ENCODE data around the gene KBTBD12. TPM values are rescaled to one million over a fixed set of nuclear protein-coding genes. Genes with fewer than 3 reads are reported as not detected.

KBTBD12 gene
- polyA plus RNA-seq, 1 of the 3 experiments (the other 2 are of a cell fraction) = not detected

DNA sequence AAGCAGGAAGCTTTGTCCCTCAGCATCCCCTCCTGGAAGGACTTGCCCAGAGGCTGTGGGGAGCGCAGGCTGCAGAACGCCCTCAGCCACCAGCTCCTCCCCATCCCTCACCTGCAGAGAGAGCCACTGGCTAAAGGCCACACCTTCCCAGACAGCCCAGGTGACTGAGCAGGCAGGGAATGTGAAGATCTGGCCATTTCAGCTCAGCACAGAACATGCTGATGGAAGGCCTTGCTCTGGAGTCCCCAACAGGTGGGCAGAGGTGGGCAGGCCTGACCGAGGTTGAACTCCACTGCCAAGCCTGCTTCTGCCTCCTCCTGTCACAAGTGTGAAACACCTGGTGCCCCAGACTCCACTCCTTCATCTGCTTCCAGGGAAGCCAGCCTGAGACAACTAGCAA is 86.5 kb downstream of the KBTBD12 start:
- Histone ChIP-seq H3K9me3 (no peaks in the 10 kb centered on the region), H3K9me2 (no peaks in the 10 kb centered on the region), H3K4me1 (ENCODE audit: control insufficient read depth in 1 of 2, insufficient read depth in 2 of 2, low read depth in 1 of 2, low read length in 1 of 2) (peaks cover 0 to 17% of the 10 kb centered on the region in 2 experiments; a peak in 1 of 4 replicates), H3K27ac (ENCODE audit: low read depth in 2 of 2, low read length in 1 of 2) (no peak overlapping the region), H3K27me3 (ENCODE audit: insufficient read depth) (no peaks in the 10 kb centered on the region), H3K79me2 (ENCODE audit: insufficient read depth) (no peaks in the 10 kb centered on the region), H4K20me1 (ENCODE audit: insufficient read depth) (no peaks in the 10 kb centered on the region), H3K4me2 (no peak overlapping the region), H2AFZ (ENCODE audit: low read depth) (no peak overlapping the region), H3K4me3 (ENCODE audit: low read depth in 2 of 2, low read length in 1 of 2) (no peak overlapping the region), H3F3A (replicated peaks; ENCODE audit: insufficient read depth) (no peaks in the 10 kb centered on the region), H3K36me3 (replicated peaks in 1 of 2; ENCODE audit: control insufficient read depth in 1 of 2, insufficient read depth in 2 of 2, low read length in 1 of 2) (no peaks in the 10 kb centered on the region), H3K9ac (no peak overlapping the region)
- DNase-seq = no peak
- CTCF ChIA-PET = interaction anchor here (0.8 to 1.0 kb wide), 2 partner anchors 9 to 12 kb away, joined by 3 to 4 read pairs; no protein-coding TSS in a partner anchor
- TF ChIP-seq JUND (IDR thresholded peaks at IDR 0.05) (no peak), GABPA (IDR thresholded peaks at IDR 0.05; ENCODE audit: low read depth) (no peak), TEAD4 (IDR thresholded peaks at IDR 0.05; ENCODE audit: borderline replicate concordance, insufficient read depth) (no peak), CHD2 (IDR thresholded peaks at IDR 0.05; ENCODE audit: low read length, partially characterized antibody) (no peak), RAD21 (IDR thresholded peaks at IDR 0.05; ENCODE audit: low read length) (no peak), SMC3 (IDR thresholded peaks at IDR 0.05; ENCODE audit: low read depth, low read length) (no peak), RCOR1 (IDR thresholded peaks at IDR 0.05; ENCODE audit: low read length) (no peak), NFIC (IDR thresholded peaks at IDR 0.05; ENCODE audit: borderline replicate concordance) (no peak), RXRA (IDR thresholded peaks at IDR 0.05; ENCODE audit: borderline replicate concordance, low read depth) (no peak), POLR2AphosphoS5 (IDR thresholded peaks at IDR 0.05; ENCODE audit: low read depth, low read length) (no peak), FOXJ3 (CRISPR knock-in tag; IDR thresholded peaks at IDR 0.05) (no peak), TAF1 (IDR thresholded peaks at IDR 0.05; ENCODE audit: borderline replicate concordance, low read depth, low read length) (no peak)
- TF ChIP-seq, protein P1, sequence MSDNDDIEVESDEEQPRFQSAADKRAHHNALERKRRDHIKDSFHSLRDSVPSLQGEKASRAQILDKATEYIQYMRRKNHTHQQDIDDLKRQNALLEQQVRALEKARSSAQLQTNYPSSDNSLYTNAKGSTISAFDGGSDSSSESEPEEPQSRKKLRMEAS (IDR thresholded peaks at IDR 0.05; ENCODE audit: low read depth) = no peak
- TF ChIP-seq, protein P2, sequence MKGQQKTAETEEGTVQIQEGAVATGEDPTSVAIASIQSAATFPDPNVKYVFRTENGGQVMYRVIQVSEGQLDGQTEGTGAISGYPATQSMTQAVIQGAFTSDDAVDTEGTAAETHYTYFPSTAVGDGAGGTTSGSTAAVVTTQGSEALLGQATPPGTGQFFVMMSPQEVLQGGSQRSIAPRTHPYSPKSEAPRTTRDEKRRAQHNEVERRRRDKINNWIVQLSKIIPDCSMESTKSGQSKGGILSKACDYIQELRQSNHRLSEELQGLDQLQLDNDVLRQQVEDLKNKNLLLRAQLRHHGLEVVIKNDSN (IDR thresholded peaks at IDR 0.05; ENCODE audit: borderline replicate concordance, low read depth) = no peak
- TF ChIP-seq, protein P3, sequence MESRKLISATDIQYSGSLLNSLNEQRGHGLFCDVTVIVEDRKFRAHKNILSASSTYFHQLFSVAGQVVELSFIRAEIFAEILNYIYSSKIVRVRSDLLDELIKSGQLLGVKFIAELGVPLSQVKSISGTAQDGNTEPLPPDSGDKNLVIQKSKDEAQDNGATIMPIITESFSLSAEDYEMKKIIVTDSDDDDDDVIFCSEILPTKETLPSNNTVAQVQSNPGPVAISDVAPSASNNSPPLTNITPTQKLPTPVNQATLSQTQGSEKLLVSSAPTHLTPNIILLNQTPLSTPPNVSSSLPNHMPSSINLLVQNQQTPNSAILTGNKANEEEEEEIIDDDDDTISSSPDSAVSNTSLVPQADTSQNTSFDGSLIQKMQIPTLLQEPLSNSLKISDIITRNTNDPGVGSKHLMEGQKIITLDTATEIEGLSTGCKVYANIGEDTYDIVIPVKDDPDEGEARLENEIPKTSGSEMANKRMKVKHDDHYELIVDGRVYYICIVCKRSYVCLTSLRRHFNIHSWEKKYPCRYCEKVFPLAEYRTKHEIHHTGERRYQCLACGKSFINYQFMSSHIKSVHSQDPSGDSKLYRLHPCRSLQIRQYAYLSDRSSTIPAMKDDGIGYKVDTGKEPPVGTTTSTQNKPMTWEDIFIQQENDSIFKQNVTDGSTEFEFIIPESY (IDR thresholded peaks at IDR 0.05; ENCODE audit: borderline replicate concordance, low read depth) = no peak
- 83% methylated on average over 1 of the region's 3 CpGs for WGBS (ENCODE audit: low lambda C conversion rate)
- POLR2A ChIA-PET = no interaction called here

DNA sequence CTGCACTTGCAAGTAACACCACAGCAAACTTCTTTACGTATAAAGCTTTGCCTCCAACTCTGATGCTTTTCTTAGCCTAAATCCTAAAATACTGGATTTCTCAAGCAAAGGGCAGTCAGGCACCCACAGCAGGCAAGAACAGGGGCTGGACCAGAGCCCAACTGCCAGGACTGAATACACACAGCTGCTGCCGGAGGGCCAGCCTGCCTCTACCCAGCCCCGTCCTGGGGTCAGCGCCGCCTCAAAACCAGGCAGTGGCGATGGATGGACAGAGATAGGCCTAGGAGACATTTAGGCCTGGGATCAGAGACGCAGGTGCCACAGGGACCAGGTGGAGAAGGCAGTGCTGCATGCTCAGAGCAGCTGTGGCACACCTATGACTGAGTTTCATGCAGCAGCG is 89.6 kb downstream of the KBTBD12 start:
- Histone ChIP-seq H3K9me3 (no peaks in the 10 kb centered on the region), H3F3A (replicated peaks; ENCODE audit: insufficient read depth) (no peaks in the 10 kb centered on the region), H3K27ac (ENCODE audit: low read depth in 2 of 2, low read length in 1 of 2) (no peak overlapping the region), H3K9ac (no peak overlapping the region), H2AFZ (ENCODE audit: low read depth) (no peak overlapping the region), H3K79me2 (ENCODE audit: insufficient read depth) (no peaks in the 10 kb centered on the region), H3K36me3 (replicated peaks in 1 of 2; ENCODE audit: control insufficient read depth in 1 of 2, insufficient read depth in 2 of 2, low read length in 1 of 2) (no peaks in the 10 kb centered on the region), H3K27me3 (ENCODE audit: insufficient read depth) (no peaks in the 10 kb centered on the region), H3K4me3 (ENCODE audit: low read depth in 2 of 2, low read length in 1 of 2) (no peak overlapping the region), H4K20me1 (ENCODE audit: insufficient read depth) (no peaks in the 10 kb centered on the region), H3K4me1 (ENCODE audit: control insufficient read depth in 1 of 2, insufficient read depth in 2 of 2, low read depth in 1 of 2, low read length in 1 of 2) (peaks cover 0 to 7% of the 10 kb centered on the region in 2 experiments; a peak in 1 of 4 replicates), H3K9me2 (no peaks in the 10 kb centered on the region), H3K4me2 (no peak overlapping the region)
- DNase-seq = no peak
- ChIA-PET POLR2A (no interaction called here), CTCF (interaction anchor here (0.5 to 1.0 kb wide), 2 partner anchors 46 to 48 kb away, joined by 3 read pairs; no protein-coding TSS in a partner anchor)
- 81% methylated on average over 8 of the region's 8 CpGs for WGBS (ENCODE audit: low lambda C conversion rate)
- TF ChIP-seq RFX5 (IDR thresholded peaks at IDR 0.05; ENCODE audit: low read length) (no peak), RXRA (IDR thresholded peaks at IDR 0.05; ENCODE audit: borderline replicate concordance, low read depth) (no peak), TAF1 (IDR thresholded peaks at IDR 0.05; ENCODE audit: borderline replicate concordance, low read depth, low read length) (no peak), GATA2 (CRISPR knock-in tag; IDR thresholded peaks at IDR 0.05) (no peak), TCF12 (IDR thresholded peaks at IDR 0.05) (no peak), NRF1 (IDR thresholded peaks at IDR 0.05; ENCODE audit: low read depth, low read length) (no peak), JUND (IDR thresholded peaks at IDR 0.05) (no peak), FOSL2 (IDR thresholded peaks at IDR 0.05; ENCODE audit: borderline replicate concordance, low read depth) (no peak), FOXJ3 (CRISPR knock-in tag; IDR thresholded peaks at IDR 0.05) (no peak), TEAD4 (IDR thresholded peaks at IDR 0.05; ENCODE audit: borderline replicate concordance, insufficient read depth) (no peak)
- TF ChIP-seq, protein P4, sequence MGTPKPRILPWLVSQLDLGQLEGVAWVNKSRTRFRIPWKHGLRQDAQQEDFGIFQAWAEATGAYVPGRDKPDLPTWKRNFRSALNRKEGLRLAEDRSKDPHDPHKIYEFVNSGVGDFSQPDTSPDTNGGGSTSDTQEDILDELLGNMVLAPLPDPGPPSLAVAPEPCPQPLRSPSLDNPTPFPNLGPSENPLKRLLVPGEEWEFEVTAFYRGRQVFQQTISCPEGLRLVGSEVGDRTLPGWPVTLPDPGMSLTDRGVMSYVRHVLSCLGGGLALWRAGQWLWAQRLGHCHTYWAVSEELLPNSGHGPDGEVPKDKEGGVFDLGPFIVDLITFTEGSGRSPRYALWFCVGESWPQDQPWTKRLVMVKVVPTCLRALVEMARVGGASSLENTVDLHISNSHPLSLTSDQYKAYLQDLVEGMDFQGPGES (IDR thresholded peaks at IDR 0.05; ENCODE audit: low read depth, low read length) = no peak
- TF ChIP-seq, protein P5, sequence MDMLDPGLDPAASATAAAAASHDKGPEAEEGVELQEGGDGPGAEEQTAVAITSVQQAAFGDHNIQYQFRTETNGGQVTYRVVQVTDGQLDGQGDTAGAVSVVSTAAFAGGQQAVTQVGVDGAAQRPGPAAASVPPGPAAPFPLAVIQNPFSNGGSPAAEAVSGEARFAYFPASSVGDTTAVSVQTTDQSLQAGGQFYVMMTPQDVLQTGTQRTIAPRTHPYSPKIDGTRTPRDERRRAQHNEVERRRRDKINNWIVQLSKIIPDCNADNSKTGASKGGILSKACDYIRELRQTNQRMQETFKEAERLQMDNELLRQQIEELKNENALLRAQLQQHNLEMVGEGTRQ (IDR thresholded peaks at IDR 0.05; ENCODE audit: borderline replicate concordance, low read depth, low read length) = no peak
